ENCODE results near the gene MAML2. TPM values are rescaled to one million over a fixed set of nuclear protein-coding genes. Genes with fewer than 3 reads are reported as not detected.

Gene MAML2
- total RNA-seq, 1 experiment from 2014 or later, result 28.3 TPM

DNA sequence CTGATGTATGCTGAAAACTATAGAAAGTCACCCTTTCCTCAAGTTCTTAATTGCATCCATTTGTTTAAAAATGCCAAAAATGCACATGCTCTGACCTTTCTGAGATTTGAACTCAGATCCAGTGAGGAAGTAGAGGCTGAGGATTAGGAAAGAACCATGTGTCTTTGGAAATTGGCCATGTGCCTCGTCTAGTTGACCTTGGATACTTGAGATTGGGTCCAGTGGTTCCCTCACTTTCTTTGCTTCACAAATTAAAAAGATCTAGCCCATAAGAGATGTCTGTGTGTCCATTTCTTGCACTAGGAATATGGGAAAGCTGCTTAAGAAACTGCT, 128.3 kb downstream of the MAML2 start:
- Histone ChIP-seq H3K9me3 (ENCODE audit: insufficient read depth, low read depth) (no peaks in the 10 kb centered on the region), H3K27me3 (ENCODE audit: insufficient read depth, low read depth) (no peaks in the 10 kb centered on the region), H3K4me1 (replicated peaks; ENCODE audit: insufficient read depth) (peaks cover 40% of the 10 kb centered on the region), H3K36me3 (ENCODE audit: low read depth) (no peaks in the 10 kb centered on the region; the same call in 1 of the 2 replicates), H3K27ac (peak overlapping the region; percentile 38; the same call in 1 of the 2 replicates), H3K4me3 (no peak overlapping the region), H4K20me1 (ENCODE audit: insufficient read depth) (no peaks in the 10 kb centered on the region), H3K79me2 (ENCODE audit: low read depth) (peaks cover 81% of the 10 kb centered on the region), H3K4me2 (no peak overlapping the region), H3K9me2 (ENCODE audit: insufficient read depth) (no peaks in the 10 kb centered on the region), H2AFZ (no peak overlapping the region), H3F3A (ENCODE audit: insufficient read depth, low read depth) (peaks cover 38% of the 10 kb centered on the region)
- ChIA-PET POLR2A (ENCODE audit: unreplicated experiment) (interaction anchor here (0.6 to 0.7 kb wide), 2 partner anchors 121 to 128 kb away, joined by 7 to 8 read pairs; no protein-coding TSS in a partner anchor), CTCF (interaction anchor here (0.7 kb wide), 1 partner anchor 160 kb away, joined by 3 read pairs; no protein-coding TSS in a partner anchor)
- no peak for TF ChIP-seq EZH2 (IDR thresholded peaks at IDR 0.05; ENCODE audit: low read depth)
- no peak for TF ChIP-seq CTCF (conservative IDR thresholded peaks at IDR 0.05)
- intact Hi-C loops (cut with micrococcal nuclease; ENCODE audit: unreplicated experiment), result no loop called here
- no TSS peak for BruUV-seq (replicated peaks)
- no peak for DNase-seq

DNA sequence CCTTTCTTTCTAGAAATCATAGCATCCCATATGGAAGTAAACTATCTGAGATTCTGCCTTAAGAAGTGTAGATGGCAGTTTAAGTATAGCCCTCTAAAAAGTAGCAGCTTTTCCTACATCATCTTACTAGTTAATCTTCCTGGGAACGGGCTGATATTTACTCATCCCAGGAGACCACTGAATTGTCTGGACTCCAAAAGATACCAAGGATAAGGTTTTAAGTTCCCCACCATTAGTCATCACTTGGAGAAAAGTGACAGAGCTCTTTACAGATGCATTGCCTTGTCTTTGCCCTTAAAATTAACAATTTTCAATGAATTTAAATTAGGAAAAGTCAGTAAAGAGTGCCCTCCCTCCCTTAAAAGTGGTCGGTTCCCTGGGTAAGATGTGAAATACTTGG, 129.5 kb downstream of the MAML2 start:
- H3K36me3 ChIP-seq (ENCODE audit: low read depth), result peaks cover 4% of the 10 kb centered on the region; the same call in 1 of the 2 replicates
- no peak overlapping the region for H2AFZ ChIP-seq
- H3K79me2 ChIP-seq (ENCODE audit: low read depth), result peaks cover 82% of the 10 kb centered on the region
- no peak overlapping the region for H3K4me3 ChIP-seq
- peaks cover 47% of the 10 kb centered on the region for H3F3A ChIP-seq (ENCODE audit: insufficient read depth, low read depth)
- no peaks in the 10 kb centered on the region for H3K9me3 ChIP-seq (ENCODE audit: insufficient read depth, low read depth)
- DNase-seq, result no peak
- H3K27me3 ChIP-seq (ENCODE audit: insufficient read depth, low read depth), result no peaks in the 10 kb centered on the region
- H3K9me2 ChIP-seq (ENCODE audit: insufficient read depth), result no peaks in the 10 kb centered on the region
- peak overlapping the region; percentile 55 for H3K27ac ChIP-seq
- BruUV-seq (replicated peaks), result no TSS peak
- H4K20me1 ChIP-seq (ENCODE audit: insufficient read depth), result no peaks in the 10 kb centered on the region
- no peak for TF ChIP-seq EZH2 (IDR thresholded peaks at IDR 0.05; ENCODE audit: low read depth)
- TF ChIP-seq CTCF (conservative IDR thresholded peaks at IDR 0.05), result no peak
- peaks cover 45% of the 10 kb centered on the region for H3K4me1 ChIP-seq (replicated peaks; ENCODE audit: insufficient read depth)
- H3K4me2 ChIP-seq, result no peak overlapping the region
- CTCF ChIA-PET, result no interaction called here
- POLR2A ChIA-PET (ENCODE audit: unreplicated experiment), result interaction anchor here (0.7 kb wide), 1 partner anchor 104 kb away, joined by 4 read pairs; no protein-coding TSS in a partner anchor
- intact Hi-C loops (cut with micrococcal nuclease; ENCODE audit: unreplicated experiment), result no loop called here

GRCh38 chr11:96211436-96211835, 131.6 kb downstream of the MAML2 start:
- Histone ChIP-seq H3K4me1 (replicated peaks; ENCODE audit: insufficient read depth) (peaks cover 60% of the 10 kb centered on the region), H2AFZ (no peak overlapping the region), H3K27me3 (ENCODE audit: insufficient read depth, low read depth) (no peaks in the 10 kb centered on the region), H3K27ac (no peak overlapping the region), H4K20me1 (ENCODE audit: insufficient read depth) (no peaks in the 10 kb centered on the region), H3K4me2 (no peak overlapping the region), H3K9me3 (ENCODE audit: insufficient read depth, low read depth) (no peaks in the 10 kb centered on the region), H3K4me3 (no peak overlapping the region), H3K79me2 (ENCODE audit: low read depth) (peaks cover 80% of the 10 kb centered on the region), H3K9me2 (ENCODE audit: insufficient read depth) (no peaks in the 10 kb centered on the region), H3K36me3 (ENCODE audit: low read depth) (peaks cover 4% of the 10 kb centered on the region; the same call in 1 of the 2 replicates), H3F3A (ENCODE audit: insufficient read depth, low read depth) (peaks cover 65% of the 10 kb centered on the region)
- CTCF ChIA-PET, result interaction anchor here (0.6 kb wide), 2 partner anchors 9 to 10 kb away, joined by 4 to 8 read pairs; no protein-coding TSS in a partner anchor
- no peak for TF ChIP-seq CTCF (conservative IDR thresholded peaks at IDR 0.05)
- TF ChIP-seq EZH2 (IDR thresholded peaks at IDR 0.05; ENCODE audit: low read depth), result no peak
- no peak for DNase-seq
- POLR2A ChIA-PET (ENCODE audit: unreplicated experiment), result interaction anchor here (0.7 kb wide), 2 partner anchors 77 to 131 kb away, joined by 3 to 4 read pairs; partner anchors contain the start of gene MAML2
- intact Hi-C loops (cut with micrococcal nuclease; ENCODE audit: unreplicated experiment), result no loop called here
- BruUV-seq (replicated peaks), result no TSS peak

Data from PC-9 (cell line).